Keratinocyte (primary cell): ENCODE data around the gene SLC44A3. TPM values are rescaled to one million over a fixed set of nuclear protein-coding genes. Genes with fewer than 3 reads are reported as not detected.

Experiments
- DNase-seq: peaks from one replicate; pipeline ENCODE4 v3.0.0-alpha.2; 2011; ENCODE audit warnings: low read depth, missing footprints, low spot score
- FAIRE-seq: peaks from 2 replicates; lab custom pipeline; 2011; peaks lifted over from hg19 to GRCh38; lab: Jason Lieb, UNC
- H2AFZ ChIP-seq: 2 replicates; pipeline ENCODE4 v1.6.0; 2012; ENCODE audit warnings: low read length, control low read depth, inconsistent platforms; ENCODE audit not compliant: control insufficient read depth
- H3K27ac ChIP-seq: 2 replicates; pipeline ENCODE4 v1.5.1; 2011; ENCODE audit warnings: low read length; ENCODE audit not compliant: control insufficient read depth, insufficient read depth
- H3K27me3 ChIP-seq: 3 replicates; pipeline ENCODE4 v1.6.0; 2011; ENCODE audit warnings: low read length; ENCODE audit not compliant: control insufficient read depth, insufficient read depth; ENCODE audit errors: extremely low read depth
- H3K36me3 ChIP-seq, 2 experiments: 2 replicates in 1 of 2; 3 replicates in 1 of 2; pipeline ENCODE4 v1.5.1; 2011; ENCODE audit warnings: low read length in 2 of 2, mild to moderate bottlenecking in 1 of 2; ENCODE audit not compliant: control insufficient read depth in 2 of 2, insufficient read depth in 2 of 2; ENCODE audit errors: extremely low read depth in 1 of 2
- H3K4me1 ChIP-seq: 3 replicates; pipeline ENCODE4 v1.5.1; 2011; ENCODE audit warnings: low read length; ENCODE audit not compliant: control insufficient read depth, insufficient read depth; ENCODE audit errors: extremely low read depth
- H3K4me2 ChIP-seq: 3 replicates; pipeline ENCODE4 v1.6.0; 2011; ENCODE audit warnings: low read depth, low read length; ENCODE audit not compliant: control insufficient read depth, insufficient read depth; ENCODE audit errors: extremely low read depth
- H3K4me3 ChIP-seq, 3 experiments: fragments of 200-600 bp in 1 of 3; sonication (generic) in 1 of 3; 2 replicates in 2 of 3; 3 replicates in 1 of 3; pipeline ENCODE4 v1.5.1; 2011 to 2016; ENCODE audit warnings: low read length in 3 of 3, mild to moderate bottlenecking in 3 of 3, control low read depth in 2 of 3, inconsistent platforms in 1 of 3, low read depth in 1 of 3, mixed read lengths in 1 of 3, mixed run types in 1 of 3, moderate library complexity in 1 of 3; ENCODE audit not compliant: control insufficient read depth in 2 of 3, insufficient read depth in 2 of 3; ENCODE audit errors: extremely low read depth in 1 of 3
- H3K79me2 ChIP-seq: 2 replicates; pipeline ENCODE4 v1.6.0; 2012; ENCODE audit warnings: low read length; ENCODE audit not compliant: control insufficient read depth, insufficient read depth
- H3K9ac ChIP-seq: 3 replicates; pipeline ENCODE4 v1.6.0; 2011; ENCODE audit warnings: low read length; ENCODE audit not compliant: control insufficient read depth, insufficient read depth; ENCODE audit errors: extremely low read depth
- H3K9me1 ChIP-seq: 3 replicates; pipeline ENCODE4 v1.6.0; 2011; ENCODE audit warnings: low read length; ENCODE audit not compliant: control insufficient read depth, insufficient read depth; ENCODE audit errors: extremely low read depth
- H3K9me3 ChIP-seq: 2 replicates; pipeline ENCODE4 v1.5.1; 2012; ENCODE audit warnings: low read depth, low read length; ENCODE audit not compliant: control insufficient read depth
- H4K20me1 ChIP-seq: 3 replicates; pipeline ENCODE4 v1.6.0; 2011; ENCODE audit warnings: low read length; ENCODE audit not compliant: control insufficient read depth, insufficient read depth; ENCODE audit errors: extremely low read depth
- EZH2 ChIP-seq: IDR thresholded peaks from one replicate; pipeline ENCODE4 v1.6.1; 2012; ENCODE audit warnings: inconsistent platforms, mild to moderate bottlenecking, low read length, moderate library complexity
- dilution Hi-C: fragments of 300-500 bp; cut with MboI; formaldehyde crosslinking; loops from one replicate; pipeline ENCODE4 v1.7.0; 2020; ENCODE audit warnings: low sequenced_read_pairs; ENCODE audit not compliant: extremely low pct_ligation_motif_present
- polyA plus RNA-seq, 5 experiments: library from polyadenylated mRNA; depleted of rRNA in 3 of 5; stranded (reverse) in 3 of 5; stranded (forward) in 1 of 5; unstranded in 1 of 5; fragments of >200 nt; gene quantifications; 1 replicate in 1 of 5; 2 replicates in 3 of 5; 3 replicates in 1 of 5; pipeline versions ENCODE4 v1.2.1 to v1.2.3, GENCODE V29; 2011 to 2012; ENCODE audit warnings: missing spikeins in 2 of 5, low read depth in 1 of 5, low replicate concordance in 1 of 5
- TF ChIP-seq, protein P1 (sequence below), 3 experiments: IDR thresholded peaks in 1 of 3; conservative IDR thresholded peaks in 1 of 3; optimal IDR thresholded peaks in 1 of 3; 2 replicates in 2 of 3; 3 replicates in 1 of 3; pipeline versions ENCODE3 to v1.5.1; 2011; ENCODE audit warnings: low read length in 3 of 3, mild to moderate bottlenecking in 3 of 3, moderate library complexity in 2 of 3, control low read depth in 1 of 3, inconsistent platforms in 1 of 3; ENCODE audit not compliant: insufficient read depth in 2 of 3; ENCODE audit errors: extremely low read depth in 1 of 3

SLC44A3 gene
- polyA plus RNA-seq, 1 donor (not counting 4 experiments of a cell fraction or from before 2014, with no cell fraction given) = 7.3 TPM

DNA sequence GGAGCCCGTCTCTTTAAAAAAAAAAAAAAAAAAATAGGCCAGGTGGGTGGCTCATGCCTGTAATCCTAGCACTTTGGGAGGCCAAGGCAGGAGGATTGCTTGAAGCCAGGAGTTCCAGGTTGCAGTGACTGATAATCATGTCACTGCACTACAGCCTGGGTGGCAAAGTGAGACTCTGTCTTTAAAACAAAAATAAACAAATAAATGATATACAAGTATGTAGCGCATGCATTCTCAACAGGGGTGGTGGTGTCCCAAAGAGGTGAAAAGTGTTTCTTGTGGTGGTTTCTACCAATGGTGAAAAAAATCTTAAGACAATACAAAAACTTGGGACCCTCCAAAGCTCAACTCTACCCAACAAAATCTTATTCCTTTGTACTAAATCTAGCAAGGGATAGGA, 88.8 kb downstream of the SLC44A3 start:
- Histone ChIP-seq H3K36me3 (peaks cover 6 to 9% of the 10 kb centered on the region in 2 experiments), H3K79me2 (peaks cover 97% of the 10 kb centered on the region), H3K9ac (no peak overlapping the region), H3K9me3 (no peaks in the 10 kb centered on the region), H3K9me1 (no peaks in the 10 kb centered on the region), H3K4me3 (no peak overlapping the region), H3K4me2 (no peak overlapping the region), H3K27me3 (no peaks in the 10 kb centered on the region), H3K27ac (no peak overlapping the region), H3K4me1 (peaks cover 12% of the 10 kb centered on the region), H4K20me1 (peaks cover 4% of the 10 kb centered on the region), H2AFZ (no peak overlapping the region)
- dilution Hi-C loops = no loop called here
- FAIRE-seq (no peak), DNase-seq (no peak)
- no peak for TF ChIP-seq EZH2
- TF ChIP-seq, protein P1, sequence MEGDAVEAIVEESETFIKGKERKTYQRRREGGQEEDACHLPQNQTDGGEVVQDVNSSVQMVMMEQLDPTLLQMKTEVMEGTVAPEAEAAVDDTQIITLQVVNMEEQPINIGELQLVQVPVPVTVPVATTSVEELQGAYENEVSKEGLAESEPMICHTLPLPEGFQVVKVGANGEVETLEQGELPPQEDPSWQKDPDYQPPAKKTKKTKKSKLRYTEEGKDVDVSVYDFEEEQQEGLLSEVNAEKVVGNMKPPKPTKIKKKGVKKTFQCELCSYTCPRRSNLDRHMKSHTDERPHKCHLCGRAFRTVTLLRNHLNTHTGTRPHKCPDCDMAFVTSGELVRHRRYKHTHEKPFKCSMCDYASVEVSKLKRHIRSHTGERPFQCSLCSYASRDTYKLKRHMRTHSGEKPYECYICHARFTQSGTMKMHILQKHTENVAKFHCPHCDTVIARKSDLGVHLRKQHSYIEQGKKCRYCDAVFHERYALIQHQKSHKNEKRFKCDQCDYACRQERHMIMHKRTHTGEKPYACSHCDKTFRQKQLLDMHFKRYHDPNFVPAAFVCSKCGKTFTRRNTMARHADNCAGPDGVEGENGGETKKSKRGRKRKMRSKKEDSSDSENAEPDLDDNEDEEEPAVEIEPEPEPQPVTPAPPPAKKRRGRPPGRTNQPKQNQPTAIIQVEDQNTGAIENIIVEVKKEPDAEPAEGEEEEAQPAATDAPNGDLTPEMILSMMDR (optimal IDR thresholded peaks at IDR 0.05 in 1 of 3, IDR thresholded peaks at IDR 0.05 in 1 of 3, conservative IDR thresholded peaks at IDR 0.05 in 1 of 3; ENCODE audit: extremely low read depth in 1 of 3, insufficient read depth in 2 of 3, low read length in 3 of 3) = no peak

DNA sequence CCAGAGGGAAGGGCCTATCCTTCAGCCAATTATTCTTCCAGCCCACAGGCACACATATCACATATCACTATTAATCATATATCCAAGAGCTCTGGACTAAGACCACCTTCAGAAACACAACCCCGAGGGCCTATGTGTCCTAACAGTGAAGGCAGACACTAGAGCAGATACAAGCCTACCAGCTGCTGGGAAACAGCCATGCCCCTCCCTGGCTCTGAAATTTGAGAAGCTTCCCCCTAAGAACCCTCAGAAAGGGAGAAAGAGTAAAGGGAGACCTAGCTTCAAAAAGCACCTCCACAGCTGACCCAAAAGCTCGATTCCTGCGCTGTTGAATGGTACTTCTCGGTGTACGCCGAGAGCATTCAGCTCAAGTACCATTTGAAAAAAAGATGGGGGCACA, 89.3 kb downstream of the SLC44A3 start:
- Histone ChIP-seq H3K79me2 (peaks cover 98% of the 10 kb centered on the region), H3K36me3 (peaks cover 6 to 9% of the 10 kb centered on the region in 2 experiments), H4K20me1 (peaks cover 4% of the 10 kb centered on the region)

More for the DNA sequence above, 89.3 kb downstream of the SLC44A3 start:
- Histone ChIP-seq H3K27ac (no peak overlapping the region), H3K9ac (no peak overlapping the region), H3K9me3 (no peaks in the 10 kb centered on the region), H2AFZ (no peak overlapping the region), H3K4me2 (no peak overlapping the region), H3K27me3 (no peaks in the 10 kb centered on the region), H3K4me1 (peaks cover 8% of the 10 kb centered on the region), H3K9me1 (no peaks in the 10 kb centered on the region), H3K4me3 (no peak overlapping the region)
- dilution Hi-C loops = no loop called here
- TF ChIP-seq EZH2 = no peak
- TF ChIP-seq, protein P1 (optimal IDR thresholded peaks at IDR 0.05 in 1 of 3, IDR thresholded peaks at IDR 0.05 in 1 of 3, conservative IDR thresholded peaks at IDR 0.05 in 1 of 3; ENCODE audit: extremely low read depth in 1 of 3, insufficient read depth in 2 of 3, low read length in 3 of 3) = no peak
- FAIRE-seq (no peak), DNase-seq (no peak)
